ENCODE results near the gene AWAT2.
"Not testable (repeated sequence)": the region's sequence is repeated elsewhere in the genome, so short reads cannot be mapped to it uniquely, and the experiment has no call there.

The AWAT2 gene

DNA sequence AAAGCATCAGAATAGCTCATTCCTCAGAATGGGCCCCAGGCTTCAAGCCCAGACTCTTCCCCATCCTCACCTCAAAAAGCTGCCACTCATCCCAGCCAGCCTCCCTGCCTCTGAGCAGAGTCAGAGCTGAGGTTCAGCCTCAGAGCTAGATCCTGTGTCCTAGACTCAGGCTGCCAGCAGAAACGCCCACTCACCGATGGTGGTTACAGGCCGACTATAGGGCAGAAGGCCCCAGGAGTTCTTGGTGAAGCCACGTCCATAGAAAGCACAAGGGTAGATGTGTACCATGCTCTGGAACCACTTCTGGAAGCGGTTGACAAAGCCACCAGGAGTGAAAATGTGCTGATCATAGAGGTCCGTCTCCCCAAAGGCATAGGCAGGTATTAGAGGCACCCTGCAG, 7.7 kb downstream of the AWAT2 start:
- DNase-seq = no peak

DNA sequence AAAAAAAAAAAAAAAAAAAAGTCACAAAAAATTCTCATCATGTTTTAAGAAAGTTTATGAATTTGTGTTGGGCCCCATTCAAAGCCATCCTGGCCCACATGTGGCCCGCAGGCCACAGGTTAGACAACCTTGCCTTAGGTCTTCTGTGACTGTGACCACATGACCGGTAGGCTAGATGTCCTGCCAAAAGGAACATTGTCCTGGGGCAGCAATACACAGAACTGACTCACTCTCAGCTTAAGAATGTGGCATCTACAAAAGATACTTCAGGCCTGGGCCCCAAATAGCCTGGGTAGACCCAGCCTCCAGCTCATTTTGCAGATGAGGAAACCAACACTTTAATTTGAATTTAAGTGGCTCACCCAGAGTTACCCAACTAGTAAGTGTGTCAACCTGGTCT, 10.0 kb downstream of the AWAT2 start:
- DNase-seq = no peak

DNA sequence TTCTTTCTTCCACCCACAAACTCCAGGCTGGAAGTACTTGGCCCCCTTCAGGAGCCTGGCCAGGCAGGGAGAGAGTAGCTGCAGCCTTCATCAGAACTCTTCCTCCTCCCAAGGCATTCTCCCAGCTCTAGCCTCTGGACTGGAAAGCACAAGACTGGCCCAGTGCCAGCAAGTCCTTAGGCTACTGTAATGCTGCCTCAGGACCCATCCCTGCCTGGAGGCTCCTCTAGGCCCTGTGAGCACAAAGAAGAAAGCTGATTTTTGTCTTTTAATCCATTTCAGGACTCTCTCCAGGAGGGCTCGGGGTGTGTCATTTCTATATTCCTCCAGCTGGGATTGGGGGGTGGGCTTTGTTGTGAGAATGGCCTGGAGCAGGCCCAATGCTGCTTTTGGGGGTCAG, 10.8 kb downstream of the AWAT2 start:
- no peak for DNase-seq

DNA sequence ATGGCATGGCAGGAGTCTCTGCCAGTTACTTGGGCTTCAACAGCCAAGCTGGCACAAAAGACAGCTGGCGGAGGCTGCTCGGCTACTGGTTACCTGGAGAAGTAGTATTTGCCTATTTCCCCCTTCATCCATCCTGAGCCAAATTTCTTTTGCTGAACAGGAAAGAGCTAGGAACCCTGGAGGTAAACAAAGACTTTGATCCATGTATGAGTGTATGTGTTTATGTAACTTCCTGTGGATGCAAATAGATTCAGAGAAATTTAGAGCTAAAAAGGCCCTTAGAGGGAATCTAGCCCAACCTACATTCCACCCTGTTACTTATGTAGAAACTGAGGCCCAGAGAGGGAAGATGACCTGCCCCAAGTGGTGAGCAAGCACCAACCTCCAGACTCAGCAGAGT, 11.2 kb downstream of the AWAT2 start:
- no peak for DNase-seq

DNA sequence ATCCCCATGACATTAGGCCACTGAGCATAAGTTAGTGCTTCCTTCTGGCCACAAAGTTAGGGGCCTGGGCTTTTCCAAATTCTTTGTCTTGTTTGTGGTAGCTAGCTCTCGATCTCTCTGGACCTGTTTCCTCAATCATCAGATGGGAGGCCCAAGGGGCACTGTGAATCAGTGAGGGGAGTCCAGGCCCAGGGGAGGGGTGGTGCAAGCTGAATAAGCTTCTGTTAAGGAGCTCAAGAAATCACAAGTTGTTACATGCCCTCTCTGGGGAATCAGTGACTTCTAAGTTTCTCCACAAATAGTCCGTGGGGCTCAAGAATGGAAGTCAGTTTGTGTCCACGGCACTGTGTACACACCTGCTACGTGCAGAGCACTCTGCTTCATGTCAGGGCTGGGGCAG, 15.1 kb downstream of the AWAT2 start:
- no peak for DNase-seq

DNA sequence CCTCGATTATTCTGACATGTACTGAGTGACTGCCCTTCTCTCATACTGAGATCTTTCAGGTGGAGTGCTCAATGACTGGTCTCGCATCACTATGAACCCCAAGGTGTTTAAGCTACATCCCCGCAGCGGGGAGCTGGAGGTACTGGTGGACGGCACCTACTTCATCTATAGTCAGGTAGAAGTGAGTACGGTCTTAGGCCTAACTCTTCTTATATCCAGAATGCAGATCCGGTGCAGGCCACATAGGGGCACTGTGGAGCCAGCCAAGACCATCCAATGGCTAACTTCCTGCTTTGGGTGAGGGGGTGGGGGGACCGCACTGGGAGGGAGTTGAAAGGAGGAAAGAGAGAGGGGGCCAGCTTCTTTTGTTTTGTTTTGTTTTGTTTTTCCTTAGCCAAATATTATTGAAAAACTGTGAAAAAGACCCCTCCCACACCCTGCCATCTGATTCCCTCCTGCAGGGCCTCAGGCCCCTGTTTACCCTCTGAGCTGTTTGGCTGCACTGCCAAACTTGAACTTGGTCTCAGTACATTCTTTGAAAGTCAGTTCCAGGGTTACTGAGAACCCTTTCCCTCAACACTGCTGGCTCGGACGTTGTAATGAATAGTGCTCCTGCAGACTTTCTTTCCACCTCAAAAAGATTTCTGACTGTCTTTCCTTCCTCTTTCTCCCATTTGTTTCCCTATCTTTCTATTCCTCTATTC, 16.2 kb downstream of the AWAT2 start:
- peak; percentile 14 for DNase-seq

DNA sequence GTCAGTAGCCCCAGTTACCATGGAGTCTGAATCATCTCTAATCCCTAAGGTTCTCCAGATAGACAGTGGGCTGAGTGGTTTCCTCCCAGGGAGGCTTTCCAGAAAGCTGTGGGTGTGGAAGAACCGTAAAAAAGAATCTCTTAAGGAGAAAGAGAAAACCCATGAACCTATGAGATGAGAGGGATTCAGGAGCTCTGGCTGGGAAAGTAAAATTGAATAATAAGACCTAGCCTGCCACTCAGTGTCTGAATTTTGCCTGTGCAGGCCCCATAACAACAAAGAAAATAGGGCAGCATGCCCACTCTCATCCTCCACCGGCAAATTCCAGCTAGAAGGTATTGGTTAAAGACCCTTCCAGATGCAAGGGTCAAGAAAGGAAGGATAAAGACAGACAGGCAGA, 16.9 kb downstream of the AWAT2 start:
- DNase-seq = no peak

DNA sequence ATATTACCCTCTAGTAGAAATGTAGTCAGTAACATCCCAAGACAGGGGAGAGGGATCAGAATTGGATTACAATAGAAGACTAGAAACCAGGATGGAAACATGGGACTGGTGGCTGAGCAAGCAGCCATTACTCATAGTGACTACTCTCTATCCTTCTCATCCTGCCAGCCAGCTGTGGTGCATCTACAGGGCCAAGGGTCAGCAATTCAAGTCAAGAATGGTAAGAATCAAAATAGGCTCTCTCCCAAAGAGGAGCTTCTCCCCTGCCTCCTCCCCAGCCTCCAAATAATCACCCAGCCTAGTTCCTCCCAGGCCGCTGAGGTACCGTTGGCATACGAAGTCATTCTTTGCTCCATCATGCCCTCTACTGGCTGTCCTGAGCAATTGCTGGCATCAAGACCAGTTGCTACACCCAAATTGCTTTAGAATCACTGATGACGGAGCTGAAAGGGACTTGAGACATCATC, 19.4 kb downstream of the AWAT2 start:
- DNase-seq = peak; percentile 55

DNA sequence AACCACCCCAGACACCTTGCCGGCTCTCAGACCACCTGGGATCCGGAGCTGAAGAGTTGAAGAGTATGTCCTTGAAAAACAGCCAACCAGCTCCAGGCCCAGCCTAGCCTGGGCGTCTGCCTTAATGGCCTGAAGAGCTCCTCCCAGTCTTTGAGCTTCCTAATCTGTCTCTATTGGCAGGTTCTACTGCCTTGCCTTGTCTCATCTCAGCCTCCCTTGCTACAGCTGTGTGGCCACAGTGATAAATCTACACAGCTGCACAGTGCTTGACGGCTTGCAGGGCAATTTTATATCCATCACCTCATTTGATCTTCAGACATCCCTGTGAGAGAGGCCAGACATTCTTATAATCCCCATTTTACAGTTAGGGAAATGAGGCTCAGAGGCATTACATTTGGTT, 19.9 kb downstream of the AWAT2 start:
- DNase-seq = no peak

DNA sequence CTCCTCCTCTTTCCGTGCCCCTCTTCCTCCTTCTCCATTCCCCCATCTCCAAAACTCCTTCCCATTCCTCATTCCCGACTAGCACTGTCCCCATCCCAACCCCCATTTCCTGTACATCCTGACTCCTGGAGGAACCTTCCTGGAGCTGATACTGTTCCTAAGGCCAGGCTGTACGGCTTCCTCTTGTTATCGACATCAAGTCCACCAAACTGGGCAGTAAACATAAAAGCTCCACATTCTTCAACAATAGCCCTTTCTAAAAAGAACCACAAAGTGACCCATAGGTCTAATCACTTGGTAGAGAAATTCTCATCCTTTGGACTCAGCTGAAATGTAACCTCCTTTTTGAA, 22.9 kb downstream of the AWAT2 start:
- DNase-seq = no peak

DNA sequence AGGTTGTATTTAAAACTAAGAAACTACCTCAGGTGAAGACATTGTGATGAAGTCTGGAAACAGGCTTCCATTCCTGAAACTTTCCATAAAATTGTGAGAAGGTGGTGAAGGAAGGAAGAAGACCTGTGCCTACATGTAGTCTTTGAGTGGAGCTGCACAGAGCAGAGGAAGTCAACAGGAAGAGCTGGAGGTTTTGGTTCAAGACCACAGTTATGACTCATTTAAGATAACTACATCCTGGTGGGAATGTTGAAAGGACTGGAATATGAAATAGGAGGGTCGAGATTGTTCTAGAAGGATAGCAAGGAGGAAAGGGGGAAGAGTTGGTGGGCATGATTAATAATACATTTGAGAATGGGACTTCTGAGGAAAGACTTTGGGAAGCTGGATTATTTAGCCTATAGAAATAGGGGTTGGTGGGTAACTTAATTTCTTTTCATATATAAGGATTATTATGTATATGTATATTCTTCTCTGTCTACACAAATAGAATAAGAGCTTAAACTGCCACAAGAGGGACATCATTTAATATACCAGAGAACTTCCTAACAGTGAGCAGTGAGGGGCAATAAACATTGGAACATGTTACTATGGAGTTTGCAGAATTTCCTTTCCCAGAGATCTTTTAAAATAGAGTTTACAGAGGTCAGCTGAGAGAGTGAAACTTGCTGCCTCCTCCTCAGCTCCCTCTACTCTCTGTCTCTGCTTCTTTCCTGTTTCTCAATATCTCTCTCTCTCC, 23.5 kb downstream of the AWAT2 start:
- no peak for DNase-seq

DNA sequence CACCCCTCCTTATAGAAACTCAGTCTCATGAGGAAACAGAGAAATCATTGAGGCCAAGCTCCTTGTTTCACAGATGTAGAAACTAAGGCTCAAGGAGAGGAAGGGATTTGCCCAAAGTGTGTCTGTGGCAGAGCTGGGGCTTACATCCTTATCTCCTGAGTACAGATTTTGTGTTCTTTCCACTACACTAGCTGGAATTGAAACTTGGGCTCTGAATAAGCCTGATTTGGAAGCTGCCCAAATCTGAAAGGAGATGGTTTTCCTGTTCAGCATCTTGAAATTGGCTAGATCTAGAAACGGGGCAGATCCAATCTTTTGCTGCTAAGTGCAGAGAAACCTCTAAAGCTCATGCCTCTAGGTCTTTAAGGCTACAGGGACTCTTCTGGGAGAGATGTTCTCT, 24.3 kb downstream of the AWAT2 start:
- DNase-seq = no peak

DNA sequence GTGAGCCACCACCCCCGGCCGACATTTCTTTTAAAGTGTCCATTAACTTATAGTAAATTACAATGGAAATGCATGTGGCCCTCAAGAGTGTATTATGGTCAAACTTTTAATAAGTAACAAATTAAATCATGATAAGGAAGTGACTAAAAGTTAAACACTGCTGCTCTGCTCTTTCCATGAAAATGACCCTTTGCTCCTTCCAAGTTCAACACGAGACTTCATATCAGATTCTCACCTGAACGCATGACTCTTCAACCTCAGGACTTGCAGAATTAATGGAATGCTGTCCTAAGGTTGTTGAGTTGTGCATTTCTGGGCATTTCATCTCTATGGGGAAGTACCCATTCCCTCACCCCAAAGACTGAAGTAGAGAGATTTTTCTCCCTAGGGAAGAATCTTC, 27.1 kb downstream of the AWAT2 start:
- no peak for DNase-seq

DNA sequence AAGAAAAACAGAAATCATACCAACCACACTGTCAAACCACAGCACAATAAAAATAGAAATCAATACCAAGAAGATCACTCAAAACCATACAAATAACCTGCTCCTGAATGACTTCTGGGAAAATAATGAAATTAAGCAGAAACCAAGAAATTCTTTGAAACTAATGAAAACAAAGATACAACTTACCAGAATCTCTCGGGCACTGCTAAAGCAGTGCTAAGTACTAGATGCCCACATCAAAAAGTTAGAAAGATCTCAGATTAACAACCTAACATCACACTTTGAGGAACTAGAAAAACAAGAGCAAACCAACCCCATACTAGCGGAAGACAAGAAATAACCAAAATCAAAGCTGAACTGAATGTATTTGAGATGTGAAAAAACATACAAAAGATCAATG, 33.2 kb downstream of the AWAT2 start:
- DNase-seq = no peak

DNA sequence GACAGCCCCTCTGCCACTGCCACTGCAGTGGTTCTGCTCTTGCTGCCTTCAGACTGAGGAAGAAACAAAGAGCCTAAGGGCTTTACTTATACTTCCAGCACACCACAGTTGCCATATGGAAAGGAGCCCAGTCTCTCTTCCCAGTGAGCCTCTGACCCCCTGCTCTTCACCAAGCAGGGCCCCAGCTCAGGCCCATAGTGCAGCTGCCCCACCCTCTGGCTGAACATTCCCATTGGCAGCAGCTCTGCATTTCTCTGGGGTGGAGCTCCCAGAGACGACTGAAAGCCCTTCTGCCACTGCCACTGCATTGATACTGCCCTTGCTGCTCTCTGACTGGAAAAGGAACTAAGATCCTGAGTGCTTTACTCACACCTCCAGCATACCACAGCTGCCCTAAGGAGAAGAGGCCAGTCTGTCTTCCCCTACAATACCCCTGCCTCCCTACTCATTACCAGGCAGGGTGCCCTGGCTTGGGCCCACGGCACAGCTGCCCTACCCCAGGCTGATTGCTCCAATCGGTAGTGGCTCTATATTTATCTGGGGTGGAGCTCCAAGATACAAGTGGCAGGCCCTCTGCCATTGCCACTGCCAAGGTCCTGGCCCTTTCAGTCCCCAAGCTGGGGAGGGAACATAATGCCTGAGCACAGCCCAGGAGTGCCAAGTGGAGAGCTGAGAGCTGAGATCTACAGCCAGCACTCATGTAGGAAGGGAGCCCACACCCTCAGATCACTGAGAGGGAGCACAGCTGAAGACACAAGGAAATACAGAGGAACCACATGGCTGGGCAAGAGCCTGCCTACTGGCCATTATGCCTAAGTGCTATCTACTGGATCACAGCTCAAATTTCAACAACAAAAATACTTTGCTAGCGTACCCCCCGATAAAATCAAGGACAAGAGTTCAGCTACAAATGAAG, 36.0 kb downstream of the AWAT2 start:
- no peak for DNase-seq

DNA sequence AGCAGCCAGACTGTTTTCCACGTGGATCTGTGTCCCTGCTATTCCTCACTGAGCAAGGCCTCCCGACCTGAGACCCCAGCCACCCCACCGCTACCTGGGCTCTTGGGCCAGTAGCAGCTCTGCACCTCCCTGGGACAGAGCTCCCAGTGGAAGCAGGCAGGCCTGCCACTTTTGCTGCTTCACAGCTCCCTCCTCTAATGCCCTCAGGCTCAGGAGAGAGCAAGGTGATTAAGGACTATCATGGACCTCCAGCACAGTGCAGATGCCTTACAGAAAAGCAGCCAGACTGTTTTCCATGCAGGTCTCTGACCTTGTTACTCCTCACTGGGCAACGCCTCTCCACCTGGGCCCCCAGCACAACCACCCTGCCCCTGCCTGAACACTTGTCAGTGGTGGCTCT, 37.0 kb downstream of the AWAT2 start:
- DNase-seq = no peak

DNA sequence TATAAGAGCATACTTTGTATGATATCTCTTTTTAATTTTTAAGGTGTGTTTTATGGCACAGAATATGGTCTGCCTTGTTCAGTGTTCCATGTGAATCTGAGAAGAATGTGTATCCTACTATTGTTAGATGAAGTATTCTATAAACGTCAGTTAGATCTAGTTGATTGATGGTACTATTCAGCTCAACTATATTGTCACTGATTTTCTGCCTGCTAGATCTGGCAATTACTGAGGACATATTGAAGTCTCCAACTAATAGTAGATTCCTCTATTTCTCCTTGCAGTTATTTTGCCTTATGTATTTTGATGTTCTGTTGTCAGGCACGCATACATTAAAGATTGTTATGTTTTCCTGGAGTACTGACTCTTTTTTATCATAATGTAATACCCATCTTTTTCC, 39.8 kb downstream of the AWAT2 start:
- DNase-seq = no peak

DNA sequence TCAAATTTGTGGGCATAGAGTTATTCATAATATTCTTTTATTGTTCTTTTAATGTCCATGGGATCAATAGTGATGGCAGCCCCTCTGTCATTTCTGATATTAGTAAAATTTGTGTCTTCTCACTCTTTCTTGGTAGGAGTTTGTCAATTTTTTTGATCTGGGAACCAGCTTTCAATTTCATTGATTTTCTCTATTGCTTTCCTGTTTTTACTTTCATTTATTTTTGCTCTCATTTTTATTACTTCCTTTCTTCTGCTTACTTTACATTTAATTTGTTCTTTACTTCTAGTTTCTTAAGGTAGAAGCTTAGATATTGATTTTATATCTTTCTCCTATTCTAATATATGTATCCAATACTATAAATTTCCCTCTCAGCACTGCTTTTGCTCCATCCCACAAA, 40.7 kb downstream of the AWAT2 start:
- DNase-seq = no peak

DNA sequence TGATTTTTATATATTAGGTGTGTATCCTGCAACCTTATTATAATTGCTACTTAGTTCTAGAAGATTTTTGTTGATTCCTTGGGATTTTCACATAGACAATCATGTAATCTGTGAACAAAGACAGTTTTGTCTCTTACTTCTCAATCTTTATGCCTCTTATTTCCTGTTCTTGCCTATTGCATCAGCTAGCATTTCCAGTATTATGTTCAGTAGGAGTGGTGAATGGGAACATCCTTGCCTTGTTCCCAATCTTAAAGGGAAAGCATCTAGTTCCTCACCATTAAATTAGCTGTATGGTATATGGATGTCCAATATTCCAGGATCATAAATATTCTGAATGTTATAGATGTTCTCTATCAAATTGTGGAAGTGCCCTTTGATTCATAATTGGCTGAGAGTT, 41.8 kb downstream of the AWAT2 start:
- no peak for DNase-seq

DNA sequence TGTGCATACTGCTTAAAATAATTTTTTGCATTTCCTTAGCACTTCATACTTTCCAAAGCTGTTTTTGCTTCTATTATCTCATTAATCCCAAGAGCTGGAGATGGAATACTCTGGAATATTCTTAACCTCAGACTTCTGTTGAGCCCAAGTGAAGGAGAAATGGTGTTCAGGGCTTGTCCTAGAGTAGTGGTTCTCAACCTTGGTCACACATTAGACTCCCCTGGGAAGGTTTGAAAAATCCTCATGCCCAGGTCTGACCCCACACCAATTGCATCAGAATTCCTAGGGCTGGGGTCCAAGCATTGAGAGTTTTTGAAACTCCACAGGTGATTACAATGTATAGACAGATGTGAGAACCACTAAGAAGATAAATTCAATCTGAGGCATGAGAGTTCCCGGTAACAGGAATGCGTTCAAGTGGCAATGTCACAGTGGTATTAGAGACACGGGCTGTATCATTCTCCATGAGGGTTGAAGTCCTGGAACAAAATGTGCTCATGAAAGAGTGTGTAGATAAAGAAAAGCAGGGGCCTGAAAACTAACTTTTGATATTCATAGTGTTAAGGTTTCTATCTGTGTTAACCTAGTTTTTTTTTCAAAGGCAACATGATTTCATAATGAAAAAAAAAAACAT, 47.9 kb downstream of the AWAT2 start:
- no peak for DNase-seq

DNA sequence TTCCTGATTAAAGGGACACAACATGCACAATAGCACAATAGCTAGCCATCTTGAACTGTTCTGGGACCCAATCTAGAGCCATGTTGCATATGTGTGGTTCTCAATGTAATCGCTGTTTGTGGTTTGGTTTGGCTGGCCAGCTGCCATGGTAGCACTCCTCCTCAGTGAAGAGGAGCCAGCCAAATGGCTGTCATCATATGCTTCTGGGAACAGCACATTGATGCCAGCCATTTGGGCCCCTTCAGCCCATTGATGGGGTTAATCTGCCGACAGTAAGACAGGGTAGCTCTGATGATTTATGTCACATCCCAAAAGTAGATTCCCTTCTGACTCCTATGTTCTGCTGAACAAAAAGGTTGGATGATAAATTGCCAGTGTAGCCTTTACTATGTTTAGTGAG, 48.5 kb downstream of the AWAT2 start:
- DNase-seq = no peak

DNA sequence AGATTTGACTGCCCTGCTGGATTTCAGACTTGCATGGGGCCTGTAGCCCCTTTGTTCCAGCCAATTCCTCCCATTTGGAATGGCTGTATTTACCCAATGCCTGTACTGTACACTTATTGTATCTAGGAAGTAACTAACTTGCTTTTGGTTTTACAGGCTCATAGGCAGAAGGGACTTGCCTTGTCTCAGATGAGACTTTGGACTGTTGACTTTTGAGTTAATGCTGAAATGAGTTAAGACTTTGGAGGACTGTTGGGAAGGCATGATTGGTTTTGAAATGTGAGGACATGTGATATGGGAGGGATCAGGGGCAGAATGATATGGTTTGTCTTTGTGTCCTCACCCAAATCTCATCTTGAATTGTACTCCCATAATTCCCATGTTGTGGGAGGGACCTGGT, 51.4 kb downstream of the AWAT2 start:
- DNase-seq = not testable (repeated sequence)

DNA sequence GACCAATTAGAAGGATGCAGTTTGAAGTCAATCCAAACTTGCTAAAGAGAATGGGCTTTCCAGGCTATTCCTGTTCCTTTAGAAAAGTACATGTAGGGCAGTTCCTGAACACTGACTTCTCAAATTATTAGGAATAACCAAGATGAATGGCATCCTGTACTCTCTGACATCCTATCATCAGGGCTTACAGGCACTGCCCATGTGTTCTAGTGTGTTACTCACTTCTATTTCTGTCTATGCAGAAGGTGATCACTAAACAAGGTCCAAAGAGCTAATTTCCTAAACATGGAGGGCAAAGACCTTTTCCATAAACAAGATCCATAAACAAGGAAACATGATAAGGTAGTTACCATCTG, 53.6 kb downstream of the AWAT2 start:
- no peak for DNase-seq
